Measurements from ENCODE around the gene LRFN5. TPM values are rescaled to one million over a fixed set of nuclear protein-coding genes. Genes with fewer than 3 reads are reported as not detected.

LRFN5 gene
- total RNA-seq (2022; extraction: Qiagen RNA extraction; ENCODE audit: low read depth): 0.04 TPM in 1 of 5 replicates, not detected in the others

GRCh38 chr14:41606532-41607303 lies at the start of gene LRFN5:
Gene LRFN5, plus strand, starts transcription at chr14:41606876.

